ENCODE data around the gene TERT. TPM values are rescaled to one million over a fixed set of nuclear protein-coding genes. Genes with fewer than 3 reads are reported as not detected.

TERT gene
- total RNA-seq, 1 experiment from 2014 or later: 3.3 TPM

DNA sequence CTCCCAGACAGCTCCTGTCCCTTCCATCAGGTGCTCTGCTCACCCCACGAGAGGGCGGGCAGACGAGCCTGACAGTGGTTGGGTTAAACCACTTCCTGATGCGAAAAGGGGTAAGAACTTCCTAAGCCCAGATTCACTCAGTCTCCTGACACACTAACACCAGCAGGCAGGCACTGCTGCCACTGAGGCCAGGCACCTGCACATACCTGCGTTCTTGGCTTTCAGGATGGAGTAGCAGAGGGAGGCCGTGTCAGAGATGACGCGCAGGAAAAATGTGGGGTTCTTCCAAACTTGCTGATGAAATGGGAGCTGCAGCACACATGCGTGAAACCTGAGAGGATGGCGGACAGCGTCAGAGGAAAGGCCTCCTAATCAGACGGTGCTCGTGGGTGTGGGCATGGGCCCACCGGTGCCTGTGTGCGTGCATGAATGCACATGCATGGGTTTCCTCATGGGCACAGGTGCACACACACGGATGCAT, 39.7 kb downstream of the TERT start:
- Histone ChIP-seq H3K4me2 (ENCODE audit: low read depth, low read length, poor library complexity, severe bottlenecking) (no peak overlapping the region), H3K27ac (ENCODE audit: low read length) (no peak overlapping the region), H3K9me2 (replicated peaks; ENCODE audit: insufficient read depth, low read length) (no peaks in the 10 kb centered on the region), H3K9me3 (ENCODE audit: low read length) (no peaks in the 10 kb centered on the region), H3K36me3 (ENCODE audit: insufficient read depth, low read length) (no peaks in the 10 kb centered on the region), H3K9ac (ENCODE audit: low read length) (no peak overlapping the region), H3K4me1 (ENCODE audit: low read length) (no peaks in the 10 kb centered on the region), H3K4me3 (ENCODE audit: low read length) (no peak overlapping the region), H3K27me3 (ENCODE audit: low read length) (no peaks in the 10 kb centered on the region), H4K20me1 (ENCODE audit: insufficient read depth, low read depth, low read length) (no peaks in the 10 kb centered on the region), H3K79me2 (ENCODE audit: low read length) (no peaks in the 10 kb centered on the region), H2AFZ (ENCODE audit: low read length) (no peak overlapping the region)
- no peak for DNase-seq

DNA sequence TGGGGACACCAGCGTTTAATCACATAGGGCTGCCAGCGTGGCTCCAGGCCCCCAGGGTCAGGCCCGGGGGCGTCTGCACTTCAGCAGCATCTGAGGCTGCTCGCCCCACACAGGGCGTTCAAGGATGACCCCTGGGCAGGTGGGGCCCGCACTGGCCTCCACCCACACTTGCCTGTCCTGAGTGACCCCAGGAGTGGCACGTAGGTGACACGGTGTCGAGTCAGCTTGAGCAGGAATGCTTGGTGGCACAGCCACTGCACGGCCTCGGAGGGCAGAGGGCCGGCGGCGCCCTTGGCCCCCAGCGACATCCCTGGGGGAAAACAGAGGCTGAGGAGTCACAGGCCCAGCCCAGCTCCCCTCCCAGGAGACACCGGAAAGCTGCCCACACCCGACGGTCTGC, 40.7 kb downstream of the TERT start:
- no peak for DNase-seq
- Histone ChIP-seq H3K4me2 (ENCODE audit: low read depth, low read length, poor library complexity, severe bottlenecking) (no peak overlapping the region), H3K79me2 (ENCODE audit: low read length) (no peaks in the 10 kb centered on the region)

DNA sequence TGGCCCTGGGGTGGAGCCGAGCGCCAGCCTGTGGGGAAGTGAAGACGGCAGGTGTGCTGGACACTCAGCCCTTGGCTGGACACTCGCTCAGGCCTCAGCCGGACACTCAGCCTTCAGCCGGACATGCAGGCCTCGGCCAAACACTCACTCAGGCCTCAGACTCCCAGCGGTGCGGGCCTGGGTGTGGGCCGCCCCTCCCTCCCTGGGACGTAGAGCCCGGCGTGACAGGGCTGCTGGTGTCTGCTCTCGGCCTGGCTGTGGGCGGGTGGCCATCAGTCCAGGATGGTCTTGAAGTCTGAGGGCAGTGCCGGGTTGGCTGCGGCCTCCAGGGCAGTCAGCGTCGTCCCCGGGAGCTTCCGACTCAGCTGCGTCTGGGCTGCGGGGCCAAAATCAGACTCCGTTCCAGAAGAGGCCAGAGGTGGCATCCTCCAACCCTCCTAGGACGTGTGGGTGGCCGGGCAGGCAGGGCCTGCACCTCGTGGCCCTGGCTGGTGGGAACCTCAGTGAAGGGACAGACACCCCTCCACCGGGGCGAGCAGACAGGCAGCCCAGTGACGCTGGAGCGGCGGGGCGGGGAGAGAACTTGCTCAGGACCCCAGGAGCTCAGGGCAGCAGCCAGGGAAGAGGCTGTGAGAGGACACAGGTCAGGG, 41.3 kb downstream of the TERT start:
- Histone ChIP-seq H3K4me2 (ENCODE audit: low read depth, low read length, poor library complexity, severe bottlenecking) (no peak overlapping the region), H3K4me3 (ENCODE audit: low read length) (no peak overlapping the region), H3K79me2 (ENCODE audit: low read length) (no peaks in the 10 kb centered on the region), H3K9me3 (ENCODE audit: low read length) (no peaks in the 10 kb centered on the region), H3K9me2 (replicated peaks; ENCODE audit: insufficient read depth, low read length) (no peaks in the 10 kb centered on the region), H2AFZ (ENCODE audit: low read length) (no peak overlapping the region), H3K36me3 (ENCODE audit: insufficient read depth, low read length) (no peaks in the 10 kb centered on the region), H4K20me1 (ENCODE audit: insufficient read depth, low read depth, low read length) (no peaks in the 10 kb centered on the region), H3K9ac (ENCODE audit: low read length) (no peak overlapping the region), H3K4me1 (ENCODE audit: low read length) (no peaks in the 10 kb centered on the region), H3K27ac (ENCODE audit: low read length) (no peak overlapping the region), H3K27me3 (ENCODE audit: low read length) (no peaks in the 10 kb centered on the region)
- DNase-seq: no peak

More for the DNA sequence above, 40.7 kb downstream of the TERT start:
- no peaks in the 10 kb centered on the region for H3K4me1 ChIP-seq (ENCODE audit: low read length)
- no peaks in the 10 kb centered on the region for H3K36me3 ChIP-seq (ENCODE audit: insufficient read depth, low read length)
- H3K4me3 ChIP-seq (ENCODE audit: low read length): no peak overlapping the region
- no peaks in the 10 kb centered on the region for H4K20me1 ChIP-seq (ENCODE audit: insufficient read depth, low read depth, low read length)
- no peaks in the 10 kb centered on the region for H3K9me2 ChIP-seq (replicated peaks; ENCODE audit: insufficient read depth, low read length)
- no peaks in the 10 kb centered on the region for H3K9me3 ChIP-seq (ENCODE audit: low read length)
- no peak overlapping the region for H2AFZ ChIP-seq (ENCODE audit: low read length)
- H3K9ac ChIP-seq (ENCODE audit: low read length): no peak overlapping the region
- no peaks in the 10 kb centered on the region for H3K27me3 ChIP-seq (ENCODE audit: low read length)
- no peak overlapping the region for H3K27ac ChIP-seq (ENCODE audit: low read length)

DNA sequence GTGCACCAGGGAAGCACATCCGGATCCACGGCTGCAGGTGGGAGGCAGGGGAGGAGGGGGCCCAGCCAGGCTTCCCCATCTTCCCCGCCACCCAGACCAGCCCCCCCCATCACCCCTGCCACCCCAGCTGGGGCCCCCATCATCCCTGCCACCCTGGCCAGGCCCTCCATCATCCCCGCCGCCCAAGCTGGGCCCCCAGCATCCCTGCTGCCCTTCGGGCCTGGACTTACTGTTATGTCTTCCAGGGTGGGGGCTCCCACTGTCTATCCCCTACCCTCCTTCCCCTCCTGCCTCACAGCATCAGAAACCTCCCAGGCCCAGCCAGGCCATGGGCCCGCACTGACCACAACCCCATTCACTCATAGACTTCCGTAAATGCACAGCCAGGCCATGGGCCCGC, 42.2 kb downstream of the TERT start:
- Histone ChIP-seq H3K4me1 (ENCODE audit: low read length) (no peaks in the 10 kb centered on the region), H3K9me2 (replicated peaks; ENCODE audit: insufficient read depth, low read length) (no peaks in the 10 kb centered on the region), H3K9me3 (ENCODE audit: low read length) (no peaks in the 10 kb centered on the region), H3K9ac (ENCODE audit: low read length) (no peak overlapping the region), H4K20me1 (ENCODE audit: insufficient read depth, low read depth, low read length) (no peaks in the 10 kb centered on the region), H3K4me3 (ENCODE audit: low read length) (no peak overlapping the region), H3K4me2 (ENCODE audit: low read depth, low read length, poor library complexity, severe bottlenecking) (no peak overlapping the region), H3K36me3 (ENCODE audit: insufficient read depth, low read length) (no peaks in the 10 kb centered on the region), H3K27ac (ENCODE audit: low read length) (no peak overlapping the region), H3K79me2 (ENCODE audit: low read length) (no peaks in the 10 kb centered on the region), H3K27me3 (ENCODE audit: low read length) (no peaks in the 10 kb centered on the region), H2AFZ (ENCODE audit: low read length) (no peak overlapping the region)
- no peak for DNase-seq

DNA sequence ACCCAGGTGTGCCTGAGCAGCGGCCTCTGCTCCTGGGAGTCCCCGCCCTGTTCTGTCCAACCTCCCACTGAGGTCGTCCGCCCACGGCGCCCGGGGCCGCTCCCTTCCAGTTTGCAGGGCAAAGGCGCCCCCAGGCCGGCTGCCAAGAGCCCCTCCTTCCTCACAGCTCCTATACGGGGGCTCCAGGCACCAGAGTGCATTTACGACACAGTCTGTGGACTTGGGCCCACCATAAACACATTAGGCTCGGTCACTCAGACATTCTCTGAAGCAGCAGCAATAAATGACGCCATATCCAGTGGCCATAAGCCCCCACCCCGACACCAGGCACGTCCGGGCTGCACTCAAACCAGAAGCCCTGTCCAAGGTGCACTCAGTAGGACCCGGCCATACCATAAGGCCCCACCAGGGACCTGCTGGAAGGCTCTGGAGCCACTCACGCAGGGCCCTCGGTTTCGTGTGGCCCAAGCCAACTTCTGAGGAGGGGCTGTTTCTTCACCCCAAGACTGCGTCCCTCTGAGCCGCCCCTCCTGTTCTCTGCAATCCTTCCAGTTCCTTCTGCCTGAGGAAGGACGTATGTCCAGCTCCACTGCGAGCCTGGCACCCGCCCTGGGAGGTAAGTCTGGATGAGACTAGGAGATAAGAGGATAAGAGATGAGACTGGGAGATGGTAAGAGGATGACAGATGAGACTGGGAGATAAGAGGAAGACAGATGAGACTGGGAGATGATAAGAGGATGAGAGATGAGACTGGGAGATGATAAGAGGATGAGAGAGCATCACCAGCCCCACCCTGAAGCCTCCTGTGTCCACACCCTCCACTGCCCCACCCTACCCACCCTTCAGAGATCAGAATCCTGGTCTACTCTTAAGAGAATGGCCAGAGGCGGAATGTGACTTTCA, 42.9 kb downstream of the TERT start:
- Histone ChIP-seq H3K9me3 (ENCODE audit: low read length) (no peaks in the 10 kb centered on the region), H3K4me1 (ENCODE audit: low read length) (no peaks in the 10 kb centered on the region), H3K79me2 (ENCODE audit: low read length) (no peaks in the 10 kb centered on the region), H4K20me1 (ENCODE audit: insufficient read depth, low read depth, low read length) (no peaks in the 10 kb centered on the region), H3K4me3 (ENCODE audit: low read length) (no peak overlapping the region), H3K36me3 (ENCODE audit: insufficient read depth, low read length) (no peaks in the 10 kb centered on the region), H3K27me3 (ENCODE audit: low read length) (no peaks in the 10 kb centered on the region), H3K9me2 (replicated peaks; ENCODE audit: insufficient read depth, low read length) (no peaks in the 10 kb centered on the region), H2AFZ (ENCODE audit: low read length) (no peak overlapping the region), H3K9ac (ENCODE audit: low read length) (no peak overlapping the region), H3K4me2 (ENCODE audit: low read depth, low read length, poor library complexity, severe bottlenecking) (no peak overlapping the region), H3K27ac (ENCODE audit: low read length) (no peak overlapping the region)
- no peak for DNase-seq

DNA sequence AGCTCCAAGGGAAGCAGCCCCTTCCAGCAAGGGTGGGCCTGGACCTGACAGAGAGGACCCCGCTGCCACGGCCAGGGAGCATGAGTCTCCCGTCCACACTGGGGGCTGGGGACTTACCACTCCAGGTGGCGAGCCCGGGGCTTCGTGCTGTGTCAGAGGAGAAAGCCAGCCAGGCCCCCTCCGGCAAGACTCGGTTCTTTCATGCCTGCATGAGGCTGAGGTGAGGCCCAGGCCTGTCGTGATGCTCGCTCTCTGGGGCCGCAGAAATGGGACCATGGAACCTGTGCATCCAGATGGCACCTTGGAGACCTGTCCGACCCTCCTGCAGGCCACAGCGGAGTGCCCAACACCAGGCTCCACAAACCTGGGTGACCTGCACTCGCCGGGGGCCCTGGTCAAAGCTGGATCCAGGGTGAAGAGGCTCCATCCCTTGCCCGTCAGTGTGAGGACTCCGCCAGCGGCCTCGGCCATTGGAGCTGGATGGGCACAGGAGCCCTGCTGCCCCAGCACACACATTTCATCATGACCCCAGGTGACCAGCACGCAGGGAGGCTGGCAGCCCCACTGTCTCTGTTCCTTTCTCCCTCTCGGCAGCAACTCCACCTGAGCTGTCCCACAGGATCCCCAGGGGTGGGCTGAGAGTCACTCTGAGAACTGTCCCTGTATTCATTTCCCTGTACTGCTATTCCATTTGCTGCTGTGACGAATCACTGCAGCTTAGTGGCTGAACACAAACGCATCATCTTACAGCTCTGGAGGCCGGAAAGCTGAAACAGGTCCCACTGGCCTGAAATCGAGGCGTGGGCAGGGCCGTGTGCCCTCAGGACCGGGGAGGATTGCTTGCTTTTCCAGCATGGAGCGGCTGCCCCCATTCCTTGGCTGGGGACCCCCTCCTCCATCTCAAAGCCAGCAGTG, 45.2 kb downstream of the TERT start:
- no peak overlapping the region for H3K4me2 ChIP-seq (ENCODE audit: low read depth, low read length, poor library complexity, severe bottlenecking)
- no peaks in the 10 kb centered on the region for H3K9me3 ChIP-seq (ENCODE audit: low read length)
- no peaks in the 10 kb centered on the region for H3K27me3 ChIP-seq (ENCODE audit: low read length)
- H3K9me2 ChIP-seq (replicated peaks; ENCODE audit: insufficient read depth, low read length): no peaks in the 10 kb centered on the region
- DNase-seq: no peak
- no peaks in the 10 kb centered on the region for H4K20me1 ChIP-seq (ENCODE audit: insufficient read depth, low read depth, low read length)
- H3K4me1 ChIP-seq (ENCODE audit: low read length): no peaks in the 10 kb centered on the region
- H3K79me2 ChIP-seq (ENCODE audit: low read length): no peaks in the 10 kb centered on the region
- H3K27ac ChIP-seq (ENCODE audit: low read length): no peak overlapping the region
- H2AFZ ChIP-seq (ENCODE audit: low read length): no peak overlapping the region
- H3K9ac ChIP-seq (ENCODE audit: low read length): no peak overlapping the region
- H3K4me3 ChIP-seq (ENCODE audit: low read length): no peak overlapping the region
- H3K36me3 ChIP-seq (ENCODE audit: insufficient read depth, low read length): no peaks in the 10 kb centered on the region

DNA sequence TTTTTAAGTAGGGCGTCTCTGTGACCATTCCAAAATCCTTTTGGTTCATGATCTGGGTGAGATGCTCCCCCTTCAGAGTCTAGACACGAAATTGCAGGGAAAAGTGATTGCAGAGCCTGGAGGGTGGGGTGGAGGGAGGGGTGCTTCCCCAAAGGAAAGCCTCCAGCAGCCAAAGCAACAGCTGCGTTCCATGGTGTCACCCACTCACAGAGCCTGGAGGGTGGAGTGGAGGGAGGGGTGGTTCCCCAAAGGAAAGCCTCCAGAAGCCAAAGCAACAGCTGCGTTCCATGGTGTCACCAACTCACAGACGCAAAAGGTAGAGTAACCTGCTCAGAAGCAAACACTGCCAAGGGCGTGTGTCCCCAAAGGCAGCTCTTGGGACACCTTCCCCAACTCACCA, 47.1 kb downstream of the TERT start:
- H3K4me1 ChIP-seq (ENCODE audit: low read length): no peaks in the 10 kb centered on the region
- no peaks in the 10 kb centered on the region for H3K79me2 ChIP-seq (ENCODE audit: low read length)
- no peak overlapping the region for H2AFZ ChIP-seq (ENCODE audit: low read length)
- H4K20me1 ChIP-seq (ENCODE audit: insufficient read depth, low read depth, low read length): no peaks in the 10 kb centered on the region
- no peak overlapping the region for H3K4me2 ChIP-seq (ENCODE audit: low read depth, low read length, poor library complexity, severe bottlenecking)
- no peaks in the 10 kb centered on the region for H3K9me3 ChIP-seq (ENCODE audit: low read length)
- H3K4me3 ChIP-seq (ENCODE audit: low read length): no peak overlapping the region
- H3K9ac ChIP-seq (ENCODE audit: low read length): no peak overlapping the region
- H3K27ac ChIP-seq (ENCODE audit: low read length): no peak overlapping the region
- no peak for DNase-seq
- H3K27me3 ChIP-seq (ENCODE audit: low read length): no peaks in the 10 kb centered on the region
- H3K36me3 ChIP-seq (ENCODE audit: insufficient read depth, low read length): no peaks in the 10 kb centered on the region
- no peaks in the 10 kb centered on the region for H3K9me2 ChIP-seq (replicated peaks; ENCODE audit: insufficient read depth, low read length)

Data from Karpas-422 (cell line).